PC-3 (cell line): ENCODE data around the gene MRC2. TPM values are rescaled to one million over a fixed set of nuclear protein-coding genes. Genes with fewer than 3 reads are reported as not detected.

Experiments used
- ATAC-seq: fragments of 200-7000 bp; cut with Tn5 transposase; 2 replicates; pipeline ENCODE4 v1.9.1; 2020; ENCODE audit warnings: mild to moderate bottlenecking, moderate library complexity
- BruUV-seq: library from RNA; stranded (reverse); fragments of 400-500 nt; replicated peaks from 2 replicates; lab custom pipeline; 2021; lab: Mats Ljungman, UMichigan
- CTCF ChIA-PET: fragments of 300-600 bp; sonication (Branson Sonifier 250); formaldehyde crosslinking; loops from one replicate; lab custom pipeline; 2022; ENCODE audit warnings: antibody characterized with exemption; lab: Charles Lee
- POLR2A ChIA-PET: fragments of 300-600 bp; sonication (Branson Sonifier 250); formaldehyde crosslinking; loops from one replicate; lab custom pipeline; 2022; ENCODE audit warnings: antibody characterized with exemption; ENCODE audit not compliant: unreplicated experiment; lab: Charles Lee
- DNase-seq: peaks from one replicate; pipeline ENCODE4 v3.0.0-alpha.2; 2015
- H2AFZ ChIP-seq: fragments of 300-600 bp; sonication (generic); 2 replicates; pipeline ENCODE4 v1.6.0; 2016; ENCODE audit warnings: antibody characterized with exemption, low read length
- H3F3A ChIP-seq: fragments of 300-600 bp; sonication (generic); one replicate; pipeline ENCODE4 v1.6.0; 2017; ENCODE audit warnings: antibody characterized with exemption, low read length, control low read depth, mild to moderate bottlenecking; ENCODE audit not compliant: unreplicated experiment
- H3K27ac ChIP-seq: fragments of 300-600 bp; sonication (generic); 2 replicates; pipeline ENCODE4 v1.5.1; 2016; ENCODE audit warnings: mild to moderate bottlenecking, low read length
- H3K27me3 ChIP-seq: fragments of 300-600 bp; sonication (generic); 2 replicates; pipeline ENCODE4 v1.6.1; 2016; ENCODE audit warnings: low read length, mixed read lengths
- H3K36me3 ChIP-seq: fragments of 300-600 bp; sonication (generic); 2 replicates; pipeline ENCODE4 v1.6.1; 2016; ENCODE audit warnings: low read depth, mixed run types, low read length, mixed read lengths
- H3K4me1 ChIP-seq: fragments of 300-600 bp; sonication (generic); 2 replicates; pipeline ENCODE4 v1.5.1; 2016; ENCODE audit warnings: low read length; ENCODE audit not compliant: insufficient read depth
- H3K4me2 ChIP-seq: fragments of 300-600 bp; sonication (generic); 2 replicates; pipeline ENCODE4 v1.6.0; 2016; ENCODE audit warnings: low read length
- H3K4me3 ChIP-seq: fragments of 300-600 bp; sonication (generic); 2 replicates; pipeline ENCODE4 v1.5.1; 2016; ENCODE audit warnings: mild to moderate bottlenecking, low read length, mixed read lengths
- H3K79me2 ChIP-seq: fragments of 300-600 bp; sonication (generic); 2 replicates; pipeline ENCODE4 v1.6.1; 2017; ENCODE audit warnings: low read length, mixed read lengths
- H3K9ac ChIP-seq: fragments of 300-600 bp; sonication (generic); 2 replicates; pipeline ENCODE4 v1.6.0; 2016; ENCODE audit warnings: mild to moderate bottlenecking, low read length
- H3K9me2 ChIP-seq: fragments of 300-600 bp; sonication (generic); replicated peaks from 2 replicates; pipeline ENCODE4 v1.6.1; 2016; ENCODE audit warnings: mixed run types, low read length, mixed read lengths
- H3K9me3 ChIP-seq: fragments of 300-600 bp; sonication (generic); 2 replicates; pipeline ENCODE4 v1.6.1; 2016; ENCODE audit warnings: low read length, mixed read lengths
- H4K20me1 ChIP-seq: fragments of 300-600 bp; sonication (generic); 2 replicates; pipeline ENCODE4 v1.6.1; 2016; ENCODE audit warnings: low read length, mixed read lengths
- CTCF ChIP-seq: fragments of 300-600 bp; sonication (generic); conservative IDR thresholded peaks from 2 replicates; pipeline ENCODE4 v1.5.1; 2017; ENCODE audit warnings: antibody characterized with exemption, low read depth, mild to moderate bottlenecking, low read length
- EZH2 ChIP-seq: fragments of 300-600 bp; sonication (generic); IDR thresholded peaks from one replicate; pipeline ENCODE4 v1.6.1; 2017; ENCODE audit warnings: antibody characterized with exemption, mild to moderate bottlenecking, low read length; ENCODE audit not compliant: unreplicated experiment
- EZH2phosphoT487 ChIP-seq: fragments of 300-600 bp; sonication (generic); IDR thresholded peaks from 2 replicates; pipeline ENCODE4 v1.6.1; 2018; ENCODE audit warnings: mild to moderate bottlenecking, antibody characterized with exemption, low read length, borderline replicate concordance
- intact Hi-C: fragments of 100-400 bp; cut with micrococcal nuclease; formaldehyde crosslinking; loops from 2 replicates; pipeline ENCODE4 v1.9.0; 2023
- total RNA-seq: library from RNA; depleted of rRNA; stranded (reverse); fragments of >200 nt; gene quantifications from 2 replicates; pipeline ENCODE4 v1.2.3, GENCODE V29; 2014

Gene MRC2
- total RNA-seq, 1 experiment from 2014 or later, result 13.5 TPM

GRCh38 chr17:62592341-62593099, 35.0 kb upstream of the MRC2 start:
- Histone ChIP-seq H3K9me2 (no peaks in the 10 kb centered on the region), H3K36me3 (peaks cover 36% of the 10 kb centered on the region), H3K4me3 (no peak overlapping the region), H4K20me1 (no peaks in the 10 kb centered on the region; the same call in 1 of the 2 replicates), H3K4me1 (peaks cover 18% of the 10 kb centered on the region), H3K9ac (no peak overlapping the region), H3K27ac (peak overlapping the region; percentile 27), H3F3A (no peaks in the 10 kb centered on the region), H2AFZ (no peak overlapping the region), H3K9me3 (no peaks in the 10 kb centered on the region), H3K27me3 (no peaks in the 10 kb centered on the region), H3K4me2 (peak overlapping the region; percentile 7; the same call in 1 of the 2 replicates), H3K79me2 (no peaks in the 10 kb centered on the region; the same call in 1 of the 2 replicates)
- ChIA-PET POLR2A (no interaction called here), CTCF (interaction anchor here (0.9 to 1.2 kb wide), 3 partner anchors 27 to 171 kb away, joined by 3 to 9 read pairs (median 4); no protein-coding TSS in a partner anchor)
- peak; percentile 83 for DNase-seq
- TF ChIP-seq EZH2phosphoT487 (no peak), CTCF (peak; percentile 57)
- peak; percentile 92 for ATAC-seq
- intact Hi-C loops, result loop anchor here (1.0 to 2.0 kb wide), 2 partner anchors 26 to 39 kb away; no protein-coding TSS in a partner anchor
- no TSS peak for BruUV-seq

DNA sequence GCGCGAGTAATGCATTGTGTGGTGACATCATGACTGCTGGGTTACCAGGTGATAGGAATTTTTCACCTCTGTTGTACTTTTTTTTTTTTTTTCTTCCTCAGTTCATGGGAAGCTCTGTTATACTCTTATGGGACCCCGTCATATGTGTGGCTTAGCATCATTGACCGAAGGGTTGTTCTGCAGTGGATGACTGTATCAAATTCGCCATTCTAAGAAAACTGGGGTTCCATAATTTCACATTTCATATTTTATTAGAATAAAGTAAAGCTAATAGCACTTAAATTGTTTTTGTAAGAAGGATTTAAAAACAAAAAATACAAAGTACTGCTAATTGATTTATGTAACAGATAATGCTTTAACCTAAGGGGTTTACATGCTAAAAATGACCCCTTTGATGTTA, 32.0 kb upstream of the MRC2 start:
- Histone ChIP-seq H2AFZ (no peak overlapping the region), H3K9ac (no peak overlapping the region), H3K79me2 (no peaks in the 10 kb centered on the region), H3K27ac (no peak overlapping the region), H3K4me3 (no peak overlapping the region), H3K4me2 (no peak overlapping the region), H3F3A (no peaks in the 10 kb centered on the region), H3K4me1 (peaks cover 18% of the 10 kb centered on the region), H3K9me3 (no peaks in the 10 kb centered on the region), H4K20me1 (no peaks in the 10 kb centered on the region), H3K27me3 (no peaks in the 10 kb centered on the region), H3K9me2 (no peaks in the 10 kb centered on the region), H3K36me3 (peaks cover 40% of the 10 kb centered on the region)
- ATAC-seq (no peak), DNase-seq (no peak)
- CTCF ChIA-PET, result no interaction called here
- POLR2A ChIA-PET, result no interaction called here
- no TSS peak for BruUV-seq
- intact Hi-C loops, result no loop called here
- TF ChIP-seq EZH2phosphoT487 (no peak), EZH2 (no peak), CTCF (no peak)

- no peak for TF ChIP-seq EZH2
- TF ChIP-seq CTCF, result no peak
- no peak for TF ChIP-seq EZH2phosphoT487
- ChIA-PET POLR2A (no interaction called here), CTCF (no interaction called here)
- no peak overlapping the region for H3K9ac ChIP-seq
- H3K9me3 ChIP-seq, result no peaks in the 10 kb centered on the region
- H3K27ac ChIP-seq, result no peak overlapping the region
- no peak overlapping the region for H3K4me2 ChIP-seq
- no peaks in the 10 kb centered on the region for H3K27me3 ChIP-seq
- H2AFZ ChIP-seq, result no peak overlapping the region
- no peaks in the 10 kb centered on the region for H3K9me2 ChIP-seq
- no peaks in the 10 kb centered on the region for H3F3A ChIP-seq
- no peaks in the 10 kb centered on the region for H3K79me2 ChIP-seq
- no peaks in the 10 kb centered on the region for H4K20me1 ChIP-seq
- DNase-seq, result no peak
- peaks cover 45% of the 10 kb centered on the region for H3K36me3 ChIP-seq
- intact Hi-C loops, result no loop called here
- ATAC-seq, result no peak
- H3K4me1 ChIP-seq, result peaks cover 15% of the 10 kb centered on the region
- H3K4me3 ChIP-seq, result no peak overlapping the region
- BruUV-seq, result no TSS peak
These were observed 30.8 kb upstream of the MRC2 start for GRCh38 chr17:62596662-62597061.
